GM06990 (cell line): Measurements from ENCODE around the gene RAB31.

Experiments used
- DNase-seq: peaks from one replicate; pipeline ENCODE4 v3.0.0-alpha.2; 2011; ENCODE audit not compliant: insufficient read length; ENCODE audit errors: extremely low read depth
- H3K27me3 ChIP-seq: replicated peaks from 2 replicates; pipeline ENCODE4 v1.6.0; 2011; ENCODE audit warnings: low read length; ENCODE audit not compliant: control insufficient read depth, insufficient read depth
- H3K36me3 ChIP-seq: 2 replicates; pipeline ENCODE4 v1.5.1; 2011; ENCODE audit warnings: low read length; ENCODE audit not compliant: control insufficient read depth, insufficient read depth
- H3K4me3 ChIP-seq: replicated peaks from 2 replicates; pipeline ENCODE4 v1.5.1; 2011; ENCODE audit warnings: low read depth, mild to moderate bottlenecking, control low read depth, low read length
- TF ChIP-seq, protein P1 (sequence below): IDR thresholded peaks from 2 replicates; pipeline ENCODE4 v1.5.1; 2011; ENCODE audit warnings: low read length, control low read depth, mild to moderate bottlenecking, inconsistent platforms; ENCODE audit not compliant: insufficient read depth, poor library complexity, severe bottlenecking

The RAB31 gene

DNA sequence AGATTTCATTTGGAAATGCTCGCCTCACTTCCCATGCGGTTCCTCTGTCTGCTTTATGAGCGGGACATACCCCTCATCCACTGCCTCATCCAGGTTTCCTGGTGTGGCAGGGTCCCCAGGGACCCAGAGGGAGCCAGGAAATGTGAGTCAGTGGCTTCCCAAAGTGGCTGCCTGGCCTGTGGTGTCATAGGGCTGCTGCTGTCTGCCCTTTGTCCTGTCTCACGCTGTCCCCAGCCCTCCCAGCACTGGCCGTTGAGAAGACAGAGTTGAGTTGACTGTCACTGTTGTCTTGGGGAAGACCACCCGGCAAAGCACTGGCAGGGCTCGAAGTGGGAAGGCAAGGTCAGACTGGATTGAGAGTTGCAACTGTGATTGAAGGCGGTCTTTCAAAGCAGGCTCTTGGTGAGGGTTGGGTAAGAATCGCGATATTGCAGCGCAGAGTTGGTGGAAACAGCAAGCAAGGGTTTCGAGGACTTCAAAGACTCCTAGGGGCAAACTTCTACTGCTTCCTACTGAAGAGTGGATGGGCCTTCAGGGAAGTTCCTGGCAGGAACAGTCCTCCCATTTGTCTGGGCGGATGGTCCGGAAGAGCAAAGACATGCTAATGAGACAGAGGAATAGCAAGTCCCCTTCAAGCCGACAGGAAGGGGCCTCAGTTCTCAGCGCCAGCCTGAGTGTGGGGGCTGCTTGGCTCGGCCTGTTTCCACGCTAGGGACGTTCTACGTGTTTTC is 33.9 kb downstream of the RAB31 start:
- DNase-seq = no peak
- Histone ChIP-seq H3K27me3 (no peaks in the 10 kb centered on the region), H3K36me3 (no peaks in the 10 kb centered on the region; the same call in 1 of the 2 replicates), H3K4me3 (no peak overlapping the region)
- TF ChIP-seq, protein P1, sequence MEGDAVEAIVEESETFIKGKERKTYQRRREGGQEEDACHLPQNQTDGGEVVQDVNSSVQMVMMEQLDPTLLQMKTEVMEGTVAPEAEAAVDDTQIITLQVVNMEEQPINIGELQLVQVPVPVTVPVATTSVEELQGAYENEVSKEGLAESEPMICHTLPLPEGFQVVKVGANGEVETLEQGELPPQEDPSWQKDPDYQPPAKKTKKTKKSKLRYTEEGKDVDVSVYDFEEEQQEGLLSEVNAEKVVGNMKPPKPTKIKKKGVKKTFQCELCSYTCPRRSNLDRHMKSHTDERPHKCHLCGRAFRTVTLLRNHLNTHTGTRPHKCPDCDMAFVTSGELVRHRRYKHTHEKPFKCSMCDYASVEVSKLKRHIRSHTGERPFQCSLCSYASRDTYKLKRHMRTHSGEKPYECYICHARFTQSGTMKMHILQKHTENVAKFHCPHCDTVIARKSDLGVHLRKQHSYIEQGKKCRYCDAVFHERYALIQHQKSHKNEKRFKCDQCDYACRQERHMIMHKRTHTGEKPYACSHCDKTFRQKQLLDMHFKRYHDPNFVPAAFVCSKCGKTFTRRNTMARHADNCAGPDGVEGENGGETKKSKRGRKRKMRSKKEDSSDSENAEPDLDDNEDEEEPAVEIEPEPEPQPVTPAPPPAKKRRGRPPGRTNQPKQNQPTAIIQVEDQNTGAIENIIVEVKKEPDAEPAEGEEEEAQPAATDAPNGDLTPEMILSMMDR = no peak

- Histone ChIP-seq H3K4me3 (no peak overlapping the region), H3K27me3 (no peaks in the 10 kb centered on the region), H3K36me3 (no peaks in the 10 kb centered on the region; the same call in 1 of the 2 replicates)
- DNase-seq = no peak
- TF ChIP-seq, protein P1 = no peak
Measured at GRCh38 chr18:9742524-9743131, 34.5 kb downstream of the RAB31 start.

GRCh38 chr18:9743200-9744016 is 35.3 kb downstream of the RAB31 start:
- H3K36me3 ChIP-seq = no peaks in the 10 kb centered on the region; the same call in 1 of the 2 replicates
- no peaks in the 10 kb centered on the region for H3K27me3 ChIP-seq
- no peak for DNase-seq
- H3K4me3 ChIP-seq = no peak overlapping the region
- TF ChIP-seq, protein P1 = no peak

- TF ChIP-seq, protein P1 = no peak
- no peaks in the 10 kb centered on the region for H3K36me3 ChIP-seq
- H3K27me3 ChIP-seq = no peaks in the 10 kb centered on the region
- no peak for DNase-seq
- no peak overlapping the region for H3K4me3 ChIP-seq
Measured at GRCh38 chr18:9746958-9747357, 38.9 kb downstream of the RAB31 start.

GRCh38 chr18:9749611-9750010 is 41.5 kb downstream of the RAB31 start:
- no peaks in the 10 kb centered on the region for H3K36me3 ChIP-seq
- no peak overlapping the region for H3K4me3 ChIP-seq
- no peaks in the 10 kb centered on the region for H3K27me3 ChIP-seq
- DNase-seq = no peak
- TF ChIP-seq, protein P1 = no peak
